ENCODE data around the gene TEX35.

TEX35 gene

DNA sequence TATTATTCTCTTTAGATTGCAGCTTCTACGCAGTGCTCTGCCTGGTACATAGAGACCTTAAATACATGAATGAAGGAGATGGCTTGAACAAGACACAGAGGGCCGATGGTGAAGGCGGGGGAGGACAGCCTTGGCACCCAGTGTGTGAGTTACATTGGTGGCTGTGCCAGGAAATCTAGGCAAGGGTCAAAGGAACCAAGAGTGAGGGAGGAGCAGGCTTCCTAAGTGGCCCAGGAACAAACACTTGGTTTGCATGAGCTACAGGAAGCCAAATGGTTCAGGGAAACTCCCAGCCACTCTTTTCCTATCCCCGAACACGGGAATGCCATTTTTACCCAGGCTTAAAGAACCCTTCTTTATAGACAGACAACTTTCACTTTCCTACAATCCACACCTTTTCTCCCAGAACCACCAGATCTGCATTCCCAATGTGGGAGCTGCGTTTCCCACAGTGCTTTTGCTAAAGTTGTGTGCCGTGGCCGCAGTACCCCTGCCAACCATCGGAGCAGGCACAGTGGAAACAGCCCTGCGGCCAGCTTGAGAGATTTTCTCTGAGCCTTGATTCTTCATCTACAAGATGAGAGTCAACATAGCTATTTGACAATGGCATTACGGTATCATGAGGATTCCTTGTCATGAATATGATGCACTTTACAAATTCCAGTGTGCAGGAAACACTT, 12.7 kb upstream of the TEX35 start:
- TF ChIP-seq FOXP2 (optimal IDR thresholded peaks at IDR 0.05; ENCODE audit: borderline replicate concordance, extremely low read depth, extremely low read length, insufficient read depth): no peak

DNA sequence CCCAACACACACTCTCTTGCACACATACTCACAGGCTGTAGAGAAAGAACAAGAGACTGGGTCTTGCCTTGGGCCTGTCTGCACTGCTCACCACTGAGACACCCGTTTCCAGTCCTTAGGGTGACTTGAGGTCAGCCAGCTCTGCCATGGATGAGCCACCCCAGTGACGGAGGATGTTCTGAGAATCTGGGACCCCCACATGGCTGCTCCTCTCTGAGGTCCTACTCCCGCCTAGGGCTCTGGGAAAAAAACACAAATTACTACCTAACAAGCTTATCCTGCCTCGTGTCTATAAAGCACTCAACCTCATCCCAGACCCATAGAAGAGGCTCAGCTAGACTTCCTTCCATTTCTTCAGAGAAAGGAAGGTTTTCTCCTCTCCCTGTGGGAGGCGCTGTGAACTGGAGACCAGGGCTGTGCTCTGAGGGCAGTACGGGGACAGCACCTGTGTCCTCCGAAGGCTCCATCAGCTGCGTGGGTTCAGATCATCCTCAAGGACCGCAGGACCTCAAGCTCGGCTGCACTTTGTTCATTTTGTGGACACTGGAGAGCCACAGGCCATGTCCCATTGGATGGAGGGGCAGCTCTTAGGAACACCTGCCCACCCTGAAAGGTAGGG, 11.9 kb upstream of the TEX35 start:
- TF ChIP-seq TAF1 (IDR thresholded peaks at IDR 0.05; ENCODE audit: borderline replicate concordance, insufficient read depth, low read length) (no peak), SIN3A (IDR thresholded peaks at IDR 0.05; ENCODE audit: borderline replicate concordance, insufficient read depth, low read length) (no peak), FOXP2 (optimal IDR thresholded peaks at IDR 0.05; ENCODE audit: borderline replicate concordance, extremely low read depth, extremely low read length, insufficient read depth) (no peak), POLR2AphosphoS5 (IDR thresholded peaks at IDR 0.05; ENCODE audit: low read depth, low read length) (no peak)
- TF ChIP-seq, protein P1, sequence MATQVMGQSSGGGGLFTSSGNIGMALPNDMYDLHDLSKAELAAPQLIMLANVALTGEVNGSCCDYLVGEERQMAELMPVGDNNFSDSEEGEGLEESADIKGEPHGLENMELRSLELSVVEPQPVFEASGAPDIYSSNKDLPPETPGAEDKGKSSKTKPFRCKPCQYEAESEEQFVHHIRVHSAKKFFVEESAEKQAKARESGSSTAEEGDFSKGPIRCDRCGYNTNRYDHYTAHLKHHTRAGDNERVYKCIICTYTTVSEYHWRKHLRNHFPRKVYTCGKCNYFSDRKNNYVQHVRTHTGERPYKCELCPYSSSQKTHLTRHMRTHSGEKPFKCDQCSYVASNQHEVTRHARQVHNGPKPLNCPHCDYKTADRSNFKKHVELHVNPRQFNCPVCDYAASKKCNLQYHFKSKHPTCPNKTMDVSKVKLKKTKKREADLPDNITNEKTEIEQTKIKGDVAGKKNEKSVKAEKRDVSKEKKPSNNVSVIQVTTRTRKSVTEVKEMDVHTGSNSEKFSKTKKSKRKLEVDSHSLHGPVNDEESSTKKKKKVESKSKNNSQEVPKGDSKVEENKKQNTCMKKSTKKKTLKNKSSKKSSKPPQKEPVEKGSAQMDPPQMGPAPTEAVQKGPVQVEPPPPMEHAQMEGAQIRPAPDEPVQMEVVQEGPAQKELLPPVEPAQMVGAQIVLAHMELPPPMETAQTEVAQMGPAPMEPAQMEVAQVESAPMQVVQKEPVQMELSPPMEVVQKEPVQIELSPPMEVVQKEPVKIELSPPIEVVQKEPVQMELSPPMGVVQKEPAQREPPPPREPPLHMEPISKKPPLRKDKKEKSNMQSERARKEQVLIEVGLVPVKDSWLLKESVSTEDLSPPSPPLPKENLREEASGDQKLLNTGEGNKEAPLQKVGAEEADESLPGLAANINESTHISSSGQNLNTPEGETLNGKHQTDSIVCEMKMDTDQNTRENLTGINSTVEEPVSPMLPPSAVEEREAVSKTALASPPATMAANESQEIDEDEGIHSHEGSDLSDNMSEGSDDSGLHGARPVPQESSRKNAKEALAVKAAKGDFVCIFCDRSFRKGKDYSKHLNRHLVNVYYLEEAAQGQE (IDR thresholded peaks at IDR 0.05; ENCODE audit: insufficient read depth in 1 of 2, low read depth in 2 of 2, low read length in 2 of 2): no peak

DNA sequence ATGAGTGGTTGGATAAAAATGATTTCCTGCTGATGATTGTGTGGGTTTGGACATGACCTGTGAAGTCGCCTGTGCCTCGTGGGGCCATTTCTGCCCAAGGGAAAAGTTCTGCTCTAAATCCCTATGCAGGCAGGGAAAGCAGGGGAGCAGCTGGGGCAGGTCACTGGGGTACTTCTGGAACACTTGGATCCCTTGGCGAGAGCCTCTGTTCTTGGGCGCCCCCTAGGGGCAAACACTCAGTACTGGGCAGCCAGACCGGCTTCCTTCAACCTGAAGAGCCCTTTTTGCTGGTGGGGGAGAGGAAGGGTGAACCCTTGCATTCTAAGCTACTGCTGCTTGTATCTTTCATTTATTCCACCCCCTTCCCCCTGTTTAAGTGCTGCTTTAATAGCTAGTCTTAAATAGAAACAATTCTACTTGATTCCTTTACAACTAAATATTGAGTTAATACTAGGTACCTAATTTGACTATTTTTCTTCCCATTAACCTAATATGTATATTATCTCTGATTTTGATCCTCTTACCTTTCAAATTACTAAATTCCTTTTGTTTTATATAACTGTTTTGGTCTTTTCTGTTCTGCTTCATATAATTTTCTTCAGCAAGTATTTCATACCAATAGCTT, 11.1 kb upstream of the TEX35 start:
- TF ChIP-seq, protein P1 (IDR thresholded peaks at IDR 0.05; ENCODE audit: insufficient read depth in 1 of 2, low read depth in 2 of 2, low read length in 2 of 2): no peak
- TF ChIP-seq SIN3A (IDR thresholded peaks at IDR 0.05; ENCODE audit: borderline replicate concordance, insufficient read depth, low read length) (no peak), FOXP2 (optimal IDR thresholded peaks at IDR 0.05; ENCODE audit: borderline replicate concordance, extremely low read depth, extremely low read length, insufficient read depth) (no peak), TAF1 (IDR thresholded peaks at IDR 0.05; ENCODE audit: borderline replicate concordance, insufficient read depth, low read length) (no peak), POLR2AphosphoS5 (IDR thresholded peaks at IDR 0.05; ENCODE audit: low read depth, low read length) (no peak)

DNA sequence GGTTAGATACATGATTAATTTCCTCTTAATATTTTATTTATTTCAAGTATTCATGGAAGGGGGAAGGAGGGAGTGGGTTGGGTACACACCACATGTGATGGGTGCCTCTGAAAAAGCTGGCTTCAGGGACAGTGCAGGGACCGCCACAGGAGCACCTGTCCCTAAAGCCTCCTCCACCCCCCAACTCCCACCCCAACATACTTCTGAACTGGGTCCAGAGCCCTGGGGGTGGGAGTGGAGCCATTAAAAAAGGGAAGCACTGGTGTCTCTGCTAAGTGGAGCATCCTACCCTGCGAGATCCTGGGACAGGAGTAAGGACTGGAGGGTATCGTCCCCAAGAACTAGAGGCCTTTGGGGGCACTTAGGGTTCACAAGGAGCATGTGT, 10.6 kb upstream of the TEX35 start:
- no peak for TF ChIP-seq SIN3A (IDR thresholded peaks at IDR 0.05; ENCODE audit: borderline replicate concordance, insufficient read depth, low read length)
- TF ChIP-seq, protein P1 (IDR thresholded peaks at IDR 0.05; ENCODE audit: insufficient read depth in 1 of 2, low read depth in 2 of 2, low read length in 2 of 2): no peak
- no peak for TF ChIP-seq FOXP2 (optimal IDR thresholded peaks at IDR 0.05; ENCODE audit: borderline replicate concordance, extremely low read depth, extremely low read length, insufficient read depth)
- TF ChIP-seq POLR2AphosphoS5 (IDR thresholded peaks at IDR 0.05; ENCODE audit: low read depth, low read length): no peak
- TF ChIP-seq TAF1 (IDR thresholded peaks at IDR 0.05; ENCODE audit: borderline replicate concordance, insufficient read depth, low read length): no peak

DNA sequence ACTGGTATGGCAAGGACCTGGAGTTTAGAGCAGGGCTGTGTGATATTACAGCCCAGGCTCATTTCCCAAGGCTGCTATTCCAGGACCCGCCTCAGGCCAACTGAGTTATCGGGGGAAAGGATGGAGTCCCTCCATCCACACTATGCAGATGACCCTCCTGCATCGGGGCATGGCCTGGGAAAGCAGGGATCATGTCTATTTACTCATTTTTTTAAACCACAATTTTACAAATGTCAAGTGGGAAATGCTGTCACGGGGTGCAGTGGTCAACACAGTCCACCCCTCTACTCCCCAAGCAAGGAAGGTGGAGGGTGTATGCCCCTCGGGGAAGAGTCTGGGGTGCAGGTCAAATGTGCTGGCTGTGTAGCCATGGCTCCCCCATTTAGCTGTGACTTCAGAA, 10.1 kb upstream of the TEX35 start:
- no peak for TF ChIP-seq SIN3A (IDR thresholded peaks at IDR 0.05; ENCODE audit: borderline replicate concordance, insufficient read depth, low read length)
- no peak for TF ChIP-seq FOXP2 (optimal IDR thresholded peaks at IDR 0.05; ENCODE audit: borderline replicate concordance, extremely low read depth, extremely low read length, insufficient read depth)
- TF ChIP-seq POLR2AphosphoS5 (IDR thresholded peaks at IDR 0.05; ENCODE audit: low read depth, low read length): no peak
- TF ChIP-seq TAF1 (IDR thresholded peaks at IDR 0.05; ENCODE audit: borderline replicate concordance, insufficient read depth, low read length): no peak
- TF ChIP-seq, protein P1 (IDR thresholded peaks at IDR 0.05; ENCODE audit: insufficient read depth in 1 of 2, low read depth in 2 of 2, low read length in 2 of 2): no peak
